Measurements from ENCODE around the gene MIS18BP1. TPM values are rescaled to one million over a fixed set of nuclear protein-coding genes. Genes with fewer than 3 reads are reported as not detected.

Gene MIS18BP1
- total and polyA plus RNA-seq, 9 of the 15 experiments (the other 6 are each of a cell fraction or from before 2014, with no cell fraction given) = 5.0 to 29.1 (median 19.1) TPM

GRCh38 chr14:45210159-45210558 is 42.8 kb downstream of the MIS18BP1 start (continued):
- TF ChIP-seq E2F6 (IDR thresholded peaks at IDR 0.05; ENCODE audit: borderline replicate concordance in 1 of 2, extremely low read depth in 1 of 2, insufficient read depth in 1 of 2, insufficient read length in 1 of 2, low read depth in 1 of 2, low read length in 1 of 2, poor library complexity in 1 of 2, severe bottlenecking in 1 of 2) (no peak), CBFA2T3 (IDR thresholded peaks at IDR 0.05) (no peak)

GRCh38 chr14:45204241-45204640 is 48.8 kb downstream of the MIS18BP1 start:
- H3K36me3 ChIP-seq (ENCODE audit: control insufficient read depth, insufficient read depth, low read length) = peaks cover 40% of the 10 kb centered on the region; the same call in 2 of the 3 replicates
- H3K27ac ChIP-seq (ENCODE audit: extremely low read depth, low read depth, low read length) = no peak overlapping the region
- H3K9ac ChIP-seq (ENCODE audit: insufficient read depth in 1 of 2, low read depth in 2 of 2, low read length in 2 of 2) = no peak overlapping the region
- in situ Hi-C loops (cut with MboI) = no loop called here
- H3K9me3 ChIP-seq (replicated peaks; ENCODE audit: control insufficient read depth, insufficient read depth, low read depth, low read length) = no peaks in the 10 kb centered on the region
- CTCF ChIA-PET (ENCODE audit: low intra/inter-chr PET ratio) = no interaction called here
- ATAC-seq (no peak), DNase-seq (ENCODE audit: extremely low read depth in 1 of 4, low spot score in 3 of 4) (no peak), FAIRE-seq (no peak)
- intact Hi-C loops (cut with micrococcal nuclease) = no loop called here
- no peaks in the 10 kb centered on the region for H4K20me1 ChIP-seq (replicated peaks; ENCODE audit: control insufficient read depth, insufficient read depth, low read length)
- H3K27me3 ChIP-seq (ENCODE audit: control insufficient read depth in 2 of 2, insufficient read depth in 2 of 2, low read length in 2 of 2) = no peaks in the 10 kb centered on the region
- no peak overlapping the region for H3K4me2 ChIP-seq (ENCODE audit: insufficient read depth, low read length)
- no peaks in the 10 kb centered on the region for H3K4me1 ChIP-seq (replicated peaks in 1 of 2; ENCODE audit: control insufficient read depth in 2 of 2, insufficient read depth in 2 of 2, low read length in 2 of 2)
- TF ChIP-seq MECOM (CRISPR knock-in tag; IDR thresholded peaks at IDR 0.05) (no peak), EP300 (IDR thresholded peaks at IDR 0.05; ENCODE audit: low read length) (no peak), RBFOX2 (IDR thresholded peaks at IDR 0.05; ENCODE audit: low read depth, low read length) (no peak), ZNF639 (CRISPR knock-in tag; conservative IDR thresholded peaks at IDR 0.05 in 1 of 2, IDR thresholded peaks at IDR 0.05 in 1 of 2) (no peak)
- POLR2A ChIA-PET = no interaction called here
- no peaks in the 10 kb centered on the region for H3K9me1 ChIP-seq (ENCODE audit: control insufficient read depth, insufficient read depth, low read length)
- H3K79me2 ChIP-seq (ENCODE audit: control insufficient read depth, insufficient read depth, low read length) = no peaks in the 10 kb centered on the region
- H2AFZ ChIP-seq (ENCODE audit: low read depth, low read length) = no peak overlapping the region
- no TSS peak for BruUV-seq (replicated peaks)
- no peak overlapping the region for H3K4me3 ChIP-seq

Measured in K562 (cell line).